PC-9 (cell line): ENCODE data around the gene CHD1. TPM values are rescaled to one million over a fixed set of nuclear protein-coding genes. Genes with fewer than 3 reads are reported as not detected.

Source experiments
- BruUV-seq: library from RNA; stranded (reverse); fragments of 400-500 nt; replicated peaks from 2 replicates; lab custom pipeline; 2021; lab: Mats Ljungman, UMichigan
- CTCF ChIA-PET: fragments of 300-600 bp; sonication (Branson Sonifier 250); formaldehyde crosslinking; loops from one replicate; lab custom pipeline; 2022; ENCODE audit warnings: antibody characterized with exemption; lab: Charles Lee
- POLR2A ChIA-PET: fragments of 300-600 bp; sonication (Branson Sonifier 250); formaldehyde crosslinking; loops from one replicate; lab custom pipeline; 2022; ENCODE audit warnings: antibody characterized with exemption; ENCODE audit not compliant: unreplicated experiment; lab: Charles Lee
- DNase-seq, 2 experiments: peaks; one replicate each; pipeline versions ENCODE4 v3.0.0 to v3.0.0-alpha.2; 2015 to 2022; ENCODE audit warnings: mixed read lengths in 1 of 2
- H2AFZ ChIP-seq: fragments of 200-600 bp; sonication (generic); 2 replicates; pipeline ENCODE4 v1.8.1; 2017; ENCODE audit warnings: antibody characterized with exemption
- H3F3A ChIP-seq: fragments of 200-600 bp; sonication (generic); 2 replicates; pipeline ENCODE4 v1.8.1; 2017; ENCODE audit warnings: antibody characterized with exemption, mild to moderate bottlenecking, low read depth; ENCODE audit not compliant: insufficient read depth
- H3K27ac ChIP-seq: fragments of 200-600 bp; sonication (generic); 2 replicates; pipeline ENCODE4 v1.6.1; 2016; ENCODE audit warnings: mixed run types
- H3K27me3 ChIP-seq: fragments of 200-600 bp; sonication (generic); 2 replicates; pipeline ENCODE4 v1.6.1; 2016; ENCODE audit warnings: low read depth, mixed run types; ENCODE audit not compliant: insufficient read depth
- H3K36me3 ChIP-seq: fragments of 200-600 bp; sonication (generic); 2 replicates; pipeline ENCODE4 v1.6.1; 2016; ENCODE audit warnings: low read depth, mixed run types
- H3K4me1 ChIP-seq: fragments of 200-600 bp; sonication (generic); replicated peaks from 2 replicates; pipeline ENCODE4 v1.6.1; 2016; ENCODE audit warnings: mixed run types; ENCODE audit not compliant: insufficient read depth
- H3K4me2 ChIP-seq: fragments of 200-600 bp; sonication (generic); 2 replicates; pipeline ENCODE4 v1.6.1; 2017; ENCODE audit warnings: mixed run types
- H3K4me3 ChIP-seq: fragments of 200-600 bp; sonication (generic); 2 replicates; pipeline ENCODE4 v1.6.1; 2016; ENCODE audit warnings: mixed run types
- H3K79me2 ChIP-seq: fragments of 200-600 bp; sonication (generic); 2 replicates; pipeline ENCODE4 v1.6.1; 2017; ENCODE audit warnings: low read depth, mixed run types
- H3K9me2 ChIP-seq: fragments of 200-600 bp; sonication (generic); 2 replicates; pipeline ENCODE4 v1.8.1; 2017; ENCODE audit warnings: mild to moderate bottlenecking; ENCODE audit not compliant: insufficient read depth
- H3K9me3 ChIP-seq: fragments of 200-600 bp; sonication (generic); 2 replicates; pipeline ENCODE4 v1.8.1; 2016; ENCODE audit warnings: low read depth; ENCODE audit not compliant: insufficient read depth
- H4K20me1 ChIP-seq: fragments of 200-600 bp; sonication (generic); 2 replicates; pipeline ENCODE4 v1.8.1; 2017; ENCODE audit not compliant: insufficient read depth
- EZH2 ChIP-seq: fragments of 200-600 bp; sonication (generic); IDR thresholded peaks from 2 replicates; pipeline ENCODE4 v1.8.0; 2017; ENCODE audit warnings: antibody characterized with exemption, low read depth
- intact Hi-C: fragments of 100-400 bp; cut with micrococcal nuclease; formaldehyde crosslinking; loops from one replicate; pipeline ENCODE4 v1.10.0; 2022; ENCODE audit not compliant: unreplicated experiment
- total RNA-seq: library from RNA; stranded (reverse); gene quantifications from 2 replicates; pipeline ENCODE4 v1.2.3, GENCODE V29; 2021
- TF ChIP-seq, protein P1 (sequence below): fragments of 200-600 bp; sonication (generic); conservative IDR thresholded peaks from 2 replicates; pipeline ENCODE4 v1.6.1; 2017; ENCODE audit warnings: mixed run types, antibody characterized with exemption, mild to moderate bottlenecking, moderate library complexity

The CHD1 gene
- total RNA-seq, 1 experiment from 2014 or later: 30.5 TPM

DNA sequence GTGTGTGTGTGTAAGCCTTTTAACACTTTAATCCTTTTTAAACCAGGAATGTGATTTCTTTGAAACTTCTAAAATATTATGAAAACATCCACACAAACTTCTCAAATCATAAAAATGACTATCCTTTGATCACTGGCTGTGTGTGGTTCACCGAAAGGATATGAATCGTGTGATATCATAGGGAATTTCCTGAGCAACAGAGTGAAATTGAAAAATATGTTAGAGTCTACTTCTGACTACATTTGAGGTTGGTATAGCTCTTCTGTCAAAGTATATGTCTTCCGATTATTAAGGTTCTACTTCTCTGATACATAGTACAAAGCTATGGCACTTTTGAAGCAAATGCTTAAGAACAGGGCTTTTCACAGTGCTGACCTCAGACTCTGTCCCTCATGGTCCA, 115.1 kb downstream of the CHD1 start:
- no peaks in the 10 kb centered on the region for H4K20me1 ChIP-seq
- intact Hi-C loops: no loop called here
- no peaks in the 10 kb centered on the region for H3K4me1 ChIP-seq
- H3K27ac ChIP-seq: no peak overlapping the region
- H3F3A ChIP-seq: no peaks in the 10 kb centered on the region
- H3K27me3 ChIP-seq: no peaks in the 10 kb centered on the region
- no peaks in the 10 kb centered on the region for H3K36me3 ChIP-seq
- no peaks in the 10 kb centered on the region for H3K9me2 ChIP-seq
- no peak overlapping the region for H2AFZ ChIP-seq
- ChIA-PET CTCF (no interaction called here), POLR2A (no interaction called here)
- no TSS peak for BruUV-seq
- H3K79me2 ChIP-seq: no peaks in the 10 kb centered on the region
- no peak overlapping the region for H3K4me2 ChIP-seq
- DNase-seq: no peak
- no peaks in the 10 kb centered on the region for H3K9me3 ChIP-seq
- TF ChIP-seq EZH2: no peak
- TF ChIP-seq, protein P1, sequence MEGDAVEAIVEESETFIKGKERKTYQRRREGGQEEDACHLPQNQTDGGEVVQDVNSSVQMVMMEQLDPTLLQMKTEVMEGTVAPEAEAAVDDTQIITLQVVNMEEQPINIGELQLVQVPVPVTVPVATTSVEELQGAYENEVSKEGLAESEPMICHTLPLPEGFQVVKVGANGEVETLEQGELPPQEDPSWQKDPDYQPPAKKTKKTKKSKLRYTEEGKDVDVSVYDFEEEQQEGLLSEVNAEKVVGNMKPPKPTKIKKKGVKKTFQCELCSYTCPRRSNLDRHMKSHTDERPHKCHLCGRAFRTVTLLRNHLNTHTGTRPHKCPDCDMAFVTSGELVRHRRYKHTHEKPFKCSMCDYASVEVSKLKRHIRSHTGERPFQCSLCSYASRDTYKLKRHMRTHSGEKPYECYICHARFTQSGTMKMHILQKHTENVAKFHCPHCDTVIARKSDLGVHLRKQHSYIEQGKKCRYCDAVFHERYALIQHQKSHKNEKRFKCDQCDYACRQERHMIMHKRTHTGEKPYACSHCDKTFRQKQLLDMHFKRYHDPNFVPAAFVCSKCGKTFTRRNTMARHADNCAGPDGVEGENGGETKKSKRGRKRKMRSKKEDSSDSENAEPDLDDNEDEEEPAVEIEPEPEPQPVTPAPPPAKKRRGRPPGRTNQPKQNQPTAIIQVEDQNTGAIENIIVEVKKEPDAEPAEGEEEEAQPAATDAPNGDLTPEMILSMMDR: no peak
- no peak overlapping the region for H3K4me3 ChIP-seq

DNA sequence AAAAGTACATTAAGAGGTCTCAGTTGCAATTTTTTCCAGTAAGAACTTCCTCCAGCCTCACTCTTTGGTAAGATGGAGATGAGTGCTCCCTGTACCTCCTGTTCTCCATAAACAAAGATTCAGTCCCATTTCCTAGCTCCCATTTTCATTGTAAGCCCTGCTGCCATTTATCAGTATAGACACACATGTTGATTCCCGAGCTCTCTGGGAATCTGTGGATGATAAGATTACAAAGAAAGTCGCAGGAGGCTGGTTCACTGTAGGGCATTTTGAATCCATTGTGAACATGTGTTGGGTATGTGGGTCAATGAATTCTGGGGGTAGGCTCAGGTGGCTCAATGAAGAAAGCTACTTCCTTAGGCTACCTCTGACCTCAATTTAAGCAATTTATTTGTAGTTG, 118.6 kb downstream of the CHD1 start:
- POLR2A ChIA-PET: no interaction called here
- Histone ChIP-seq H3K27ac (no peak overlapping the region), H3K4me3 (no peak overlapping the region), H3F3A (no peaks in the 10 kb centered on the region), H3K79me2 (no peaks in the 10 kb centered on the region), H2AFZ (no peak overlapping the region), H3K9me2 (no peaks in the 10 kb centered on the region), H3K27me3 (no peaks in the 10 kb centered on the region), H3K4me1 (no peaks in the 10 kb centered on the region), H3K9me3 (peaks cover 14% of the 10 kb centered on the region), H3K36me3 (no peaks in the 10 kb centered on the region), H3K4me2 (no peak overlapping the region), H4K20me1 (no peaks in the 10 kb centered on the region)
- BruUV-seq: no TSS peak
- TF ChIP-seq, protein P1: no peak
- TF ChIP-seq EZH2: no peak
- intact Hi-C loops: no loop called here
- no peak for DNase-seq
- CTCF ChIA-PET: no interaction called here

DNA sequence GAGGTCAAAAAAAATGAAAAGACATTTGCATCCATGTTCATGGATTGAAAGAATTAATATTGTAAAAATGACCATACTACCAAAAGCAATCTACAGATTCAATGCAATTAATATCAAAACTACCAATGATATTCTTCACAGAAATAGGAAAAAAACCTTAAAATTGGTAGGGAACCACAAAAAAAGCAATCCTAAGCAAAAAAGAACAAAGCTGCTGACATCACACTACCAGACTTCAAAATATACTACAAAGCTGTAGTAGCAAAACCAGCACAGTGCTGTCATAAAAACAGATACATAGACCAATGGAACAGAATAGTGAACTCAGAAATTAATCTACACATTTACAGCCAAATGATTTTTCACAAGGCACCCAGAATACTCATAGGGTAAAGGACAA, 121.0 kb downstream of the CHD1 start:
- H3K9me2 ChIP-seq: no peaks in the 10 kb centered on the region
- DNase-seq: no peak
- H3K4me2 ChIP-seq: no peak overlapping the region
- H3K4me3 ChIP-seq: no peak overlapping the region
- H2AFZ ChIP-seq: no peak overlapping the region
- no peaks in the 10 kb centered on the region for H3F3A ChIP-seq
- peaks cover 20% of the 10 kb centered on the region for H3K9me3 ChIP-seq
- intact Hi-C loops: no loop called here
- H3K36me3 ChIP-seq: no peaks in the 10 kb centered on the region
- BruUV-seq: no TSS peak
- TF ChIP-seq EZH2: no peak
- TF ChIP-seq, protein P1: no peak
- POLR2A ChIA-PET: no interaction called here
- no peaks in the 10 kb centered on the region for H3K4me1 ChIP-seq
- no peaks in the 10 kb centered on the region for H3K27me3 ChIP-seq
- H4K20me1 ChIP-seq: no peaks in the 10 kb centered on the region
- CTCF ChIA-PET: no interaction called here
- H3K27ac ChIP-seq: no peak overlapping the region
- no peaks in the 10 kb centered on the region for H3K79me2 ChIP-seq
